Small intestine (tissue), 7 donors: Measurements from ENCODE around the gene GPX7. TPM values are rescaled to one million over a fixed set of nuclear protein-coding genes. Genes with fewer than 3 reads are reported as not detected.

Source experiments
- DNase-seq, 2 donors: peaks; one replicate each; pipeline versions ENCODE4 v3.0.0 to v3.0.0-alpha.2; 2013
- FAIRE-seq: peaks from 2 replicates; lab custom pipeline; 2012; peaks lifted over from hg19 to GRCh38; lab: Jason Lieb, UNC
- H3K27ac ChIP-seq, 3 donors: one replicate each; pipeline ENCODE4 v1.5.1; 2013; ENCODE audit warnings: low read length in 2 of 3, mild to moderate bottlenecking in 2 of 3, control low read depth in 1 of 3, inconsistent platforms in 1 of 3, low read depth in 1 of 3, moderate library complexity in 1 of 3
- H3K27me3 ChIP-seq, 3 donors: one replicate each; pipeline ENCODE4 v1.6.1; 2013; ENCODE audit warnings: low read length in 3 of 3, inconsistent platforms in 1 of 3; ENCODE audit not compliant: control insufficient read depth in 3 of 3, insufficient read depth in 3 of 3
- H3K36me3 ChIP-seq, 3 donors: one replicate each; pipeline ENCODE4 v1.6.1; 2013; ENCODE audit warnings: low read length in 3 of 3, inconsistent platforms in 1 of 3, low read depth in 1 of 3, mild to moderate bottlenecking in 1 of 3, moderate library complexity in 1 of 3; ENCODE audit not compliant: control insufficient read depth in 3 of 3, insufficient read depth in 2 of 3
- H3K4me1 ChIP-seq, 3 donors: one replicate each; pipeline ENCODE4 v1.6.1; 2013; ENCODE audit warnings: low read length in 2 of 3, inconsistent platforms in 1 of 3, low read depth in 1 of 3, mild to moderate bottlenecking in 1 of 3, moderate library complexity in 1 of 3; ENCODE audit not compliant: control insufficient read depth in 3 of 3, insufficient read depth in 2 of 3
- H3K4me3 ChIP-seq, 3 donors: one replicate each; pipeline ENCODE4 v1.5.1; 2013; ENCODE audit warnings: low read length in 3 of 3, control low read depth in 1 of 3, inconsistent platforms in 1 of 3, low read depth in 1 of 3, mild to moderate bottlenecking in 1 of 3, moderate library complexity in 1 of 3
- H3K9me3 ChIP-seq, 2 donors: one replicate each; pipeline ENCODE4 v1.6.1; 2013; ENCODE audit warnings: low read depth in 1 of 2, low read length in 1 of 2; ENCODE audit not compliant: control insufficient read depth in 2 of 2, insufficient read depth in 1 of 2
- WGBS, 3 donors: extraction: QIAGEN DNeasy Blood & Tissue Kit; methylation state at CpG; one replicate each; pipeline ENCODE4 v1.1.7; 2013; 5-methylcytosine and 5-hydroxymethylcytosine counted together
- polyA plus RNA-seq, 4 donors: library from polyadenylated mRNA; stranded (reverse) in 3 of 4; unstranded in 1 of 4; fragments of 200-250 nt in 3 of 4; fragments of 120-200 nt in 1 of 4; gene quantifications; one replicate each; pipeline versions ENCODE4 v1.2.1 to v1.2.3, GENCODE V29; 2013
- donor health status: healthy with polysubstance abuse.
- donor health status: control.
- donor health status: control.
- donor health status: Bipolar disorder and iron deficiency.
- donor health status: healthy.

GPX7 gene
- polyA plus RNA-seq, 4 donors = 1.9 to 40.5 (median 4.1) TPM; not detected in 1

- peak in 1 of 2 donors; percentile 9 for DNase-seq
- FAIRE-seq = no peak
- H3K4me3 ChIP-seq = no peak overlapping the region
- peaks cover 0 to 27% (median 3%) of the 10 kb centered on the region in 3 donors for H3K27me3 ChIP-seq
- H3K36me3 ChIP-seq = no peaks in the 10 kb centered on the region
- no peak overlapping the region for H3K27ac ChIP-seq
- 45 to 63% (median 49%) methylated on average over 4 of the region's 4 CpGs for WGBS, 3 donors
- peaks cover 0 to 15% (median 0%) of the 10 kb centered on the region in 3 donors for H3K4me1 ChIP-seq
- peaks cover 0 to 15% of the 10 kb centered on the region in 2 donors for H3K9me3 ChIP-seq
These were observed 33.3 kb downstream of the GPX7 start for GRCh38 chr1:52635321-52636089.

DNA sequence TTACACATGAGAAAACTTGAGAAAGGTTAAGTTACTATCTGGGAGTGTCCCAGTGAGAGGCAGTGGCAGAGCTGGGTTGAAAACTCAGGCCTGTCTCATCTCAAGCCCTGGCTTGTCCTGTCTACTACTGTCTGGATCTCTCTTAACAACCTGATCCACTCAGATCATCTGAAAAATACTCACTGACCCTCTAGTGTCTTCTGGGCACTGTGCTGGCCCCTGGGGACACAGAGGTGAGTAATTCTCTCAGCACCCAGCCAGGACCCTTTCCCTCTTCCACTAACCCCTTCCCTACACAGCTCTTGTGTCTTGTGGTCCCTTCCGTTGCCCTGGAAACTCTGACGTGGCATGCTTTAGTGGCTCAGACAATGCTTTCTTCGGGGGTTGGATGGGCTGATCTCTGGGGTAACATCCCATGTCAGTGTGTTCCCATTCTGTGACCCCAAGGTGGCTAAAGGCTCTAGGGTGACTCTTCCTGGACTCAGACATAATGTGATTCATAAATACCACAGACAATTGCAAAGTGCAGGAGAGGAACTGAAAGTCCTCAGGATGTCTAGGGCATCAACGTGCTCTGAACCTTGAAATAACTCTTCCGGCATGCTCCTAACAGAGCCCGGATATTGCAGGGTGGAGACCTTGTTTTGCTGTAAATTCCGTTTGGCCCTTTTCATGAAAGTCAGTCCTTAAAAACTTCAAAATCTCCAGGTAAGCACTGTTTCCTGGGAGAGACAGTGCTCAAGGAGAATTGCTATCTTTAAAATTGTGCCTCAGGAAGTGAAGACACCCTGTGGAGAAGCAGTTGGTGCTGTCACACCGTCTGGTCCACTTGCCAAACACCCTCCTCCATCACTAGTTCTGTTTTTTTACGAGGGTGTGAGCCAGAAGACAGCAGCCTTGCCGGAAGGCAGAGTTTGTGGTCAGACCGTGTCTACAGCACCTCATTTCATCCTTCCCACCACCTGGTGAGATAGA is 34.8 kb downstream of the GPX7 start:
- peak in 1 of 2 donors; percentile 50 for DNase-seq
- WGBS, 3 donors = 53 to 63% (median 60%) methylated on average over 11 of the region's 11 CpGs
- H3K4me1 ChIP-seq = peaks cover 0 to 8% (median 0%) of the 10 kb centered on the region in 3 donors
- peaks cover 0 to 15% of the 10 kb centered on the region in 2 donors for H3K9me3 ChIP-seq
- H3K27me3 ChIP-seq = peaks cover 0 to 26% (median 3%) of the 10 kb centered on the region in 3 donors
- H3K36me3 ChIP-seq = no peaks in the 10 kb centered on the region
- peak overlapping the region in 2 of 3 donors; percentile 57 to 94 for H3K27ac ChIP-seq
- no peak for FAIRE-seq
- no peak overlapping the region for H3K4me3 ChIP-seq

DNA sequence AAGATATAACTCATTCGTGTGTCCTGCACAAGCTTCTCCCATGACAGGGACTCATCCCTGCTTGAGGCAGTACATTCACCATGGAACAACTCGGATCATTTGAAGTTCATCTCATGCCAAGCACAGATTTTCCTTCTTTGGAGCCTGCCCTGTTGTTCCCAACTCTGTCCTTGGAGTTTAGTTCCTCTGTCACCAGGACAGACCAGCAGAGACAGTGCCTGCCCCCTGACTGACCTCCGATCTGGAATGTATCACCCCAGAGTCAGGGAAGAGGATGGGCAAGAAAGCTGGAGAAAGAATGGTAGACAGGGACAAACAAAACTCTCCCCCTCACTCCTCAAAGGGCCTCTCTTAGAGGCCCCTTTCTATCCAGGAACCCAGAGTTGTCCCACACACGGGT is 35.8 kb downstream of the GPX7 start:
- WGBS, 3 donors = 76 to 84% (median 77%) methylated on average over 4 of the region's 4 CpGs
- H3K27ac ChIP-seq = peak overlapping the region in 1 of 3 donors; percentile 94
- H3K4me1 ChIP-seq = no peaks in the 10 kb centered on the region
- no peaks in the 10 kb centered on the region for H3K36me3 ChIP-seq
- H3K4me3 ChIP-seq = no peak overlapping the region
- peaks cover 0 to 17% (median 0%) of the 10 kb centered on the region in 3 donors for H3K27me3 ChIP-seq
- FAIRE-seq (no peak), DNase-seq (no peak)
- peaks cover 0 to 15% of the 10 kb centered on the region in 2 donors for H3K9me3 ChIP-seq

DNA sequence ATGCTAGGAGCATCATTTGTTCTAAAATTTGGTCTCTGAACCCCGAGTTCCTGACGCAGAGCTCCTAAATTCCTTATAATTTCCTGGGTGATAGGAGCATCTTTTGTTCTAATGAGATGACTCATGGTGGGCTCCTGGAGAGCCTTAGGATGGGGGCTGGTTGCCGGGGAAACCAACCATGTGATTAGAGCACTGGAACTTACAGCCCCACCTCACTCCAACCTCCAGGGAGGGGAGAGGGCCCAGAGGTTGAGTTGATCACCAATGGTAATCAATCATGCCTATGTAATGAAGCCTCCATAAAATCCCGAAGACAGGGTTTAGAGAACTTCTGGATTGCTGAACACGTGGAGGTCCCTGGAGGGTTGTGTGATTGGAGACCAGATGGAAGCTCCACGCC is 38.5 kb downstream of the GPX7 start:
- no peaks in the 10 kb centered on the region for H3K36me3 ChIP-seq
- no peaks in the 10 kb centered on the region for H3K9me3 ChIP-seq
- no peak for DNase-seq
- H3K27me3 ChIP-seq = no peaks in the 10 kb centered on the region
- H3K4me3 ChIP-seq = no peak overlapping the region
- no peak overlapping the region for H3K27ac ChIP-seq
- FAIRE-seq = no peak
- WGBS, 3 donors = 86 to 96% (median 90%) methylated on average over 6 of the region's 6 CpGs
- H3K4me1 ChIP-seq = no peaks in the 10 kb centered on the region

- H3K4me1 ChIP-seq = no peaks in the 10 kb centered on the region
- H3K4me3 ChIP-seq = no peak overlapping the region
- H3K36me3 ChIP-seq = no peaks in the 10 kb centered on the region
- DNase-seq = no peak
- 87 to 89% (median 87%) methylated on average over 4 of the region's 4 CpGs for WGBS, 3 donors
- FAIRE-seq = no peak
- H3K27me3 ChIP-seq = no peaks in the 10 kb centered on the region
- H3K9me3 ChIP-seq = no peaks in the 10 kb centered on the region
- H3K27ac ChIP-seq = no peak overlapping the region
These were observed 39.1 kb downstream of the GPX7 start for GRCh38 chr1:52641307-52641706.

GRCh38 chr1:52645261-52645660 is 43.1 kb downstream of the GPX7 start:
- 69 to 74% (median 73%) methylated on average over 6 of the region's 6 CpGs for WGBS, 3 donors
- Histone ChIP-seq H3K27me3 (no peaks in the 10 kb centered on the region), H3K4me1 (no peaks in the 10 kb centered on the region), H3K27ac (no peak overlapping the region), H3K36me3 (no peaks in the 10 kb centered on the region), H3K9me3 (no peaks in the 10 kb centered on the region), H3K4me3 (no peak overlapping the region)
- FAIRE-seq = no peak
- no peak for DNase-seq

DNA sequence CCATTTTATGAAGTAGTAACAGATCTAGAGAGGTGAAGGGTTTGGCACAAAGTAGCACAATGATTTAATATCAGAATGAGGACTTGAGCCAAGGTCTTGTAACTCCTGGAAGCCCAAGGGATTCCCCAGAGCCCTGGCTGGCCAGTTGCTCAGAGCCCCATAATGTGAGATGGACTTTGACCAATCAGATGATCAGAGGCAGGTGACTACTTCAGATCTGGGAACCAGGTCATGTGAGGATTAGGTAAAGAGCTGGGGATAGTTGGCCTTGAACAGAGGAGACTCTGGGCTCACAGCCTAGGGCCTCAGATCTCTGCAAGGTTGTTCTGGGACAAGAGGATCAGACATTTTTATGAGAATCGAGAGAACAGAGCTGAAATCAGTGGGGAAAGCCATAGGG is 49.7 kb downstream of the GPX7 start:
- WGBS, 3 donors = 11 to 64% (median 50%) methylated on average over 1 of the region's 1 CpG
- Histone ChIP-seq H3K4me3 (no peak overlapping the region), H3K4me1 (peaks cover 0 to 12% (median 0%) of the 10 kb centered on the region in 3 donors), H3K27ac (peak overlapping the region in 1 of 3 donors; percentile 31), H3K36me3 (no peaks in the 10 kb centered on the region), H3K9me3 (no peaks in the 10 kb centered on the region), H3K27me3 (no peaks in the 10 kb centered on the region)
- DNase-seq (peak; percentile 86 to 95), FAIRE-seq (no peak)

DNA sequence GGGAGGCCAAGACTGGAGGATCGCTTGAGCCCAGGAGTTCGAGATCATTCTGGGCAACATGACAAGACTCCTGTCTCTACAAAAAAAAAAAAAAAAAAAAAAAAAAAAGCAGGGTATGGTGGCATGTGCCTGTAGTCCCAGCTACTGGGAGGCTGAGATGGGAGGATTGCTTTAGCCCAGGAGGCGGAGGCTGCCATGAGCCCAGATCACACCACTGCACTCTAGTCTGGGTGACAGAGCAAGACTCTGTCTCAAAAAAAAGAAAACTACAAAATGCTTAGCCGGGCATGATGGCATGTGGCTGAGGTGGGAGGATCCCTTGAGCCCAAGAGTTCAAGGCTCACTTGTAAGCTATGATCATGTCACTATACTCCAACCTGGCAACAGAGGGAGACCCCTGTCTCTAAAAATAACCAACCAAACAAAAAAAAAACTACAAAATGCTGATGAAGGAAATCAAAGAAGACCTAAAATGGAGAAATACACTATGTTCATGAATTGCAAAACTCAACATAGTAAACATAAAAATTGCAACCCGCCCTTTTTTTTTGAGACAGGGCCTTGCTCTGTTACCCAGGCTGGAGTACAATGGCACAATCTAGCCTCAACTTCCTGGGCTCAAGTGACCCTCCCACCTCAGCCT is 51.2 kb downstream of the GPX7 start:
- Histone ChIP-seq H3K27me3 (no peaks in the 10 kb centered on the region), H3K4me1 (peaks cover 0 to 12% (median 0%) of the 10 kb centered on the region in 3 donors), H3K9me3 (no peaks in the 10 kb centered on the region), H3K4me3 (no peak overlapping the region), H3K27ac (no peak overlapping the region), H3K36me3 (no peaks in the 10 kb centered on the region)
- no peak for DNase-seq
- FAIRE-seq = no peak
- WGBS, 3 donors = 96 to 98% (median 98%) methylated on average over 5 of the region's 5 CpGs
